LNCAP (cell line): ENCODE results near the gene HES4.

ENCODE experiments used
- CTCF ChIP-seq: fragments of 450-650 bp; IDR thresholded peaks from 2 replicates; pipeline ENCODE4 v1.5.1; 2017; ENCODE audit warnings: mild to moderate bottlenecking

The HES4 gene

GRCh38 chr1:991895-992294 is 8.0 kb downstream of the HES4 start:
- no peak for TF ChIP-seq CTCF

GRCh38 chr1:985126-985525 is 14.8 kb downstream of the HES4 start:
- TF ChIP-seq CTCF = no peak

- TF ChIP-seq CTCF = peak; percentile 29; the same call in 1 of the 2 replicates
Observed at GRCh38 chr1:984476-984814, 15.5 kb downstream of the HES4 start.

GRCh38 chr1:983798-984475 is 16.0 kb downstream of the HES4 start:
- TF ChIP-seq CTCF = peak; percentile 96

- no peak for TF ChIP-seq CTCF
Observed at GRCh38 chr1:982765-983436, 17.0 kb downstream of the HES4 start.

- no peak for TF ChIP-seq CTCF
Observed at GRCh38 chr1:981955-982558, 17.8 kb downstream of the HES4 start, which contains the start of gene PERM1. Gene PERM1 (minus strand): TSS chr1:982093. CDS start chr1:981029, 1,064 bp downstream.

- TF ChIP-seq CTCF = no peak
Observed at GRCh38 chr1:981491-981954, 18.4 kb downstream of the HES4 start.
